ENCODE results near the gene PCDH1. TPM values are rescaled to one million over a fixed set of nuclear protein-coding genes. Genes with fewer than 3 reads are reported as not detected.
A peak's percentile ranks its signal among the peaks of the same experiment; 100 is the strongest.

Gene PCDH1
- total and polyA plus RNA-seq, 2 of the 8 experiments (the other 6 are each of a cell fraction or from before 2014, with no cell fraction given), result 101 to 102 TPM

GRCh38 chr5:141849415-141850243 lies 28.6 kb downstream of the PCDH1 start:
- Histone ChIP-seq H4K8ac (ENCODE audit: extremely low read depth, insufficient read depth, low read length) (peak overlapping the region; percentile 99), H3K79me2 (ENCODE audit: control insufficient read depth in 1 of 2, insufficient read depth in 2 of 2, low read length in 2 of 2) (peaks cover 0 to 8% of the 10 kb centered on the region in 2 experiments; a peak in 1 of 4 replicates), H3K9me3 (ENCODE audit: insufficient read depth in 2 of 2, low read depth in 1 of 2, low read length in 1 of 2) (no peaks in the 10 kb centered on the region), H4K91ac (replicated peaks; ENCODE audit: insufficient read length, low read length) (peak overlapping the region; percentile 98), H3K14ac (ENCODE audit: insufficient read length) (no peak overlapping the region), H3K4me3 (ENCODE audit: extremely low read depth in 1 of 4, insufficient read depth in 2 of 4, low read depth in 3 of 4, low read length in 4 of 4) (peak overlapping the region; percentile 47 to 78 (median 70)), H2BK20ac (ENCODE audit: low read length) (peak overlapping the region; percentile 13; the same call in 1 of the 2 replicates), H2BK12ac (ENCODE audit: low read depth, low read length) (peak overlapping the region; percentile 97), H3K23me2 (ENCODE audit: low read depth, low read length) (peaks cover 8% of the 10 kb centered on the region; the same call in 1 of the 2 replicates), H3K4me2 (ENCODE audit: insufficient read depth in 1 of 2, low read depth in 2 of 2, low read length in 2 of 2) (peak overlapping the region; percentile 80 to 100), H2AFZ (ENCODE audit: low read length) (no peak overlapping the region), H2BK15ac (ENCODE audit: low read length) (peak overlapping the region; percentile 88; the same call in 1 of the 2 replicates), H3K4me1 (replicated peaks in 1 of 4; ENCODE audit: control insufficient read depth in 3 of 4, insufficient read depth in 4 of 4, low read length in 3 of 4) (peaks cover 27 to 56% (median 46%) of the 10 kb centered on the region in 4 experiments), H2BK120ac (replicated peaks; ENCODE audit: low read depth, low read length) (peak overlapping the region; percentile 30), H3K23ac (ENCODE audit: insufficient read length) (no peak overlapping the region), H2AK5ac (ENCODE audit: low read depth, low read length) (peak overlapping the region; percentile 67; the same call in 1 of the 2 replicates), H4K5ac (ENCODE audit: insufficient read length, low read depth, low read length) (peak overlapping the region; percentile 96), H4K20me1 (replicated peaks in 1 of 2; ENCODE audit: control insufficient read depth in 1 of 2, insufficient read depth in 2 of 2, low read length in 2 of 2) (no peaks in the 10 kb centered on the region), H3K18ac (ENCODE audit: extremely low read depth, low read length) (peak overlapping the region; percentile 98), H3K4ac (replicated peaks; ENCODE audit: insufficient read length, low read depth, low read length) (peak overlapping the region; percentile 75), H3K27ac (ENCODE audit: low read depth, low read length) (peak overlapping the region; percentile 99), H3K79me1 (ENCODE audit: low read depth, low read length) (peaks cover 6% of the 10 kb centered on the region; the same call in 1 of the 2 replicates), H3K27me3 (replicated peaks in 1 of 4; ENCODE audit: control insufficient read depth in 3 of 4, extremely low read depth in 1 of 4, insufficient read depth in 3 of 4, low read length in 3 of 4) (no peaks in the 10 kb centered on the region), H2BK5ac (ENCODE audit: low read depth, low read length) (peak overlapping the region; percentile 99), H3K36me3 (ENCODE audit: control insufficient read depth in 2 of 4, insufficient read depth in 4 of 4, low read length in 3 of 4) (peaks cover 0 to 11% (median 5%) of the 10 kb centered on the region in 4 experiments; a peak in 5 of 8 replicates), H3K9ac (replicated peaks in 1 of 4; ENCODE audit: extremely low read depth in 1 of 4, low read depth in 3 of 4, low read length in 3 of 4) (peak overlapping the region; percentile 86 to 97 (median 92)), H3K56ac (replicated peaks; ENCODE audit: insufficient read length, low read depth, low read length) (peak overlapping the region; percentile 91)
- CTCF ChIA-PET (ENCODE audit: partially characterized antibody), result interaction anchor here (0.8 to 17.3 kb wide), 12 partner anchors 9 to 180 kb away, joined by 3 to 273 read pairs (median 4); partner anchors contain the start of gene PCDH1
- DNase-seq (ENCODE audit: low read depth in 1 of 2, low spot score in 2 of 2) (peak; percentile 58 to 93), FAIRE-seq (no peak)
- POLR2A ChIA-PET (ENCODE audit: partially characterized antibody), result interaction anchor here (0.6 to 10.7 kb wide), 17 partner anchors 9 to 1966 kb away, joined by 3 to 173 read pairs (median 5); partner anchors contain the start of gene PCDH1
- 1% methylated on average over 33 of the region's 73 CpGs; no CpG with 5 or more reads in 1 of the 2 experiments for WGBS, 2 experiments (ENCODE audit: extremely low coverage in 1 of 2, insufficient coverage in 1 of 2, insufficient read length in 1 of 2, insufficient replicate concordance in 2 of 2, low coverage in 1 of 2, low lambda C conversion rate in 2 of 2, missing lambda C conversion rate in 1 of 2)
- TF ChIP-seq BACH1 (IDR thresholded peaks at IDR 0.05; ENCODE audit: low read length), result peak; percentile 1; the same call in 1 of the 2 replicates
- no peak for TF ChIP-seq MAFK (IDR thresholded peaks at IDR 0.05; ENCODE audit: low read depth, low read length)
- TF ChIP-seq FOSL1 (IDR thresholded peaks at IDR 0.05; ENCODE audit: insufficient read depth, low read depth, low read length), result no peak
- TF ChIP-seq YY1 (IDR thresholded peaks at IDR 0.05; ENCODE audit: low read depth, low read length), result no peak
- TF ChIP-seq E2F6 (IDR thresholded peaks at IDR 0.05), result no peak
- TF ChIP-seq CBX5 (IDR thresholded peaks at IDR 0.05; ENCODE audit: low read depth, low read length), result no peak
- no peak for TF ChIP-seq CHD1 (IDR thresholded peaks at IDR 0.05; ENCODE audit: low read depth, low read length)
- TF ChIP-seq EGR1 (IDR thresholded peaks at IDR 0.05; ENCODE audit: borderline replicate concordance, low read depth, low read length), result peak; percentile 46; the same call in 1 of the 2 replicates
- TF ChIP-seq KDM4A (IDR thresholded peaks at IDR 0.05; ENCODE audit: low read depth, low read length, severe bottlenecking), result peak; percentile 23
- peak in 1 of 2 experiments; percentile 77; a peak in 1 of 4 replicates for TF ChIP-seq HDAC2 (IDR thresholded peaks at IDR 0.05; ENCODE audit: borderline replicate concordance in 1 of 2, low read depth in 2 of 2, low read length in 2 of 2)

Measured in H1 (cell line).